HG02885 (cell line): Measurements from ENCODE around the gene CFAP299.

Experiments
- ATAC-seq: cut with Tn5 transposase; IDR thresholded peaks from one replicate; pipeline ENCODE4 v1.9.1; 2021; ENCODE audit warnings: mild to moderate bottlenecking; ENCODE audit not compliant: unreplicated experiment, poor library complexity

Gene CFAP299

GRCh38 chr4:80897537-80898303, 562.2 kb downstream of the CFAP299 start:
- peak; percentile 78 for ATAC-seq

GRCh38 chr4:80900908-80901307, 565.4 kb downstream of the CFAP299 start:
- ATAC-seq, result no peak

- ATAC-seq, result no peak
Measured at GRCh38 chr4:80903020-80903419, 567.5 kb downstream of the CFAP299 start.

- no peak for ATAC-seq
Measured at GRCh38 chr4:80909938-80910337, 574.4 kb downstream of the CFAP299 start.

- peak; percentile 57 for ATAC-seq
Measured at GRCh38 chr4:80911458-80911857, 575.9 kb downstream of the CFAP299 start.

GRCh38 chr4:80912350-80912749, 576.8 kb downstream of the CFAP299 start:
- ATAC-seq, result no peak

- peak; percentile 94 for ATAC-seq
Measured at GRCh38 chr4:80913381-80913780, 577.9 kb downstream of the CFAP299 start.

- ATAC-seq, result no peak
Measured at GRCh38 chr4:80916770-80917169, 581.2 kb downstream of the CFAP299 start.

- no peak for ATAC-seq
Measured at GRCh38 chr4:80918004-80918403, 582.5 kb downstream of the CFAP299 start.

GRCh38 chr4:80921441-80921840, 585.9 kb downstream of the CFAP299 start:
- no peak for ATAC-seq

- no peak for ATAC-seq
Measured at GRCh38 chr4:80922941-80923340, 587.4 kb downstream of the CFAP299 start.

- peak; percentile 51 for ATAC-seq
Measured at GRCh38 chr4:80925293-80925692, 589.8 kb downstream of the CFAP299 start.

GRCh38 chr4:80926446-80926845, 590.9 kb downstream of the CFAP299 start:
- ATAC-seq, result peak; percentile 54

GRCh38 chr4:80926891-80927290, 591.4 kb downstream of the CFAP299 start:
- ATAC-seq, result no peak

GRCh38 chr4:80927420-80927819, 591.9 kb downstream of the CFAP299 start:
- ATAC-seq, result no peak

- ATAC-seq, result no peak
Measured at GRCh38 chr4:80931631-80932081, 596.1 kb downstream of the CFAP299 start.

GRCh38 chr4:80948141-80948540, 612.6 kb downstream of the CFAP299 start:
- no peak for ATAC-seq

GRCh38 chr4:80948995-80949394, 613.5 kb downstream of the CFAP299 start:
- no peak for ATAC-seq

- ATAC-seq, result no peak
Measured at GRCh38 chr4:80956421-80956820, 620.9 kb downstream of the CFAP299 start.

GRCh38 chr4:80963051-80963450, 627.5 kb downstream of the CFAP299 start:
- ATAC-seq, result no peak

GRCh38 chr4:80967346-80967745, 631.8 kb downstream of the CFAP299 start:
- no peak for ATAC-seq

- ATAC-seq, result no peak
Measured at GRCh38 chr4:80980239-80980638, 644.7 kb downstream of the CFAP299 start.
